ENCODE data around the gene CREB3L4. TPM values are rescaled to one million over a fixed set of nuclear protein-coding genes. Genes with fewer than 3 reads are reported as not detected.

CREB3L4 gene
- total RNA-seq, 1 donor from 2014 or later, result 4.1 TPM

GRCh38 chr1:153954826-153955225, 12.9 kb upstream of the CREB3L4 start:
- intact Hi-C loops (cut with DNase I), result no loop called here
- no peak for ATAC-seq (ENCODE audit: poor library complexity)
- DNase-seq, result no peak

DNA sequence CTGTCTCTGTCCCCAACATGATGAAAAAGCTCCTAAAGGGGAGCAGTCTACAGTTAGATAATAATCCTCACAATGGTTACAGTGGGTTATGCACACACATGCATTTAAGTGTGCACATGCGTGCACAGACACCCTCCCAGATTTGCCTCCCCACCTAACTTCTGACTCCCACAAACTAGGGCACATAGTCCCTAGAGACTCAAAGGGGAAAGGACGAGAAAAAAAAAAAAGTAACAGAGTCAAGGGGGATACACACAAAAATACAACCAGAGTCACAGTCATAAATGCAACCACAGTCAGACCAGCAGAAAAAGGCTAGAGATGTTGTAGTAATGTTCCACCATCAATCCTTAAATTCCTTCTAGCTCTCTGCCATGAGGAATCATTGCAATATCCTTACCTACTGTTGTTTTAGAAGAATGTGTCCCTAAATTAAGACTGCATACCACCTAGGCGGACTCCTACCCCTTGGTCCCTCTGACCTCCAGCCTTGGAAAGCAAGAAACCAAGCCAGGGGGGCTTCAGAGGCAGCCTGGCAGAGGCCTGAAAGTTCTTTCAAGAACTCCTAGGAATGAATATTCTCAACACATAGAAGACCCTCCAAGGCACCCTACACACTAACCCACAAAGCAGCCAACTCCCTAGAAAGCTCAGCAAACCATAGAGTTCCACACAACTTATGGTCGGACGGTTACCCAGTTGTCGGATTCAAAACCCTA, 10.5 kb upstream of the CREB3L4 start:
- ATAC-seq (ENCODE audit: poor library complexity), result no peak
- intact Hi-C loops (cut with DNase I), result no loop called here
- DNase-seq, result no peak

DNA sequence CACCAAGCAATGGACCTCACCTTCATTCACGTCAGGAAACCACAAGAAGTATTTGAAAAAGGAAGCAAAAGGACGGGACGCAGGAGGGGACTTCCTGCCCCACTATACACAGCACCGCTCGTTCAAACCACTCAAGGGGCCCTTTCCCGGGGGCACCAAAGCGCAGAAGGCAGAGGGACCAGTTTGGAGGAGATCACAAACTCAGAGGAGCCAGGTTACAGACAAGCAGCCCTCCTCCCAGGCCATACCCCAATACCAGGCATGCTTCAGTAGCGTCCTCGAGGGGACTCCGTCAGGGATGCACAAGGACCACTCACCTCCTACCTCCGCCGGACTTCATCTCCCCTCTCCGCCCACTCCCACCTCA, 10.0 kb upstream of the CREB3L4 start:
- DNase-seq (no peak), ATAC-seq (ENCODE audit: poor library complexity) (peak; percentile 0)
- intact Hi-C loops (cut with DNase I), result no loop called here

GRCh38 chr1:153958111-153958960, 9.4 kb upstream of the CREB3L4 start, which contains the start of gene CRTC2:
CRTC2 (minus strand) TSS chr1:153958612; CDS start chr1:153958497, 115 bp downstream.
- DNase-seq (peak; percentile 100), ATAC-seq (ENCODE audit: poor library complexity) (peak; percentile 90)
- intact Hi-C loops (cut with DNase I), result no loop called here

DNA sequence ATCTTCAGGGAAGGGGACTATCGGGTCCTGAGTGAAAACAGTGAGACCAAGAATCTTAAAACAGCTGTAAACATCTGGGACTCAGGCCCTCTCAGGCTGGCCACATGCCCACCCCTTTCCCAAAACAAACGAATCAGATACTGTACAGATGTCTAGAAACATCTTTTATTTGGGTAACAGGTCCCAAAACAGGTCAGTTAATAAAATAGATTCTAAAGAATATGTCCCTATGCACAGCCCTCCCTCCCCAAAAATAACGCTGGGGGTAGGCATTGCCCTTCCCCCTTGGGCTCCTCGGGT, 8.8 kb upstream of the CREB3L4 start:
- DNase-seq (no peak), ATAC-seq (ENCODE audit: poor library complexity) (no peak)
- intact Hi-C loops (cut with DNase I), result no loop called here

DNA sequence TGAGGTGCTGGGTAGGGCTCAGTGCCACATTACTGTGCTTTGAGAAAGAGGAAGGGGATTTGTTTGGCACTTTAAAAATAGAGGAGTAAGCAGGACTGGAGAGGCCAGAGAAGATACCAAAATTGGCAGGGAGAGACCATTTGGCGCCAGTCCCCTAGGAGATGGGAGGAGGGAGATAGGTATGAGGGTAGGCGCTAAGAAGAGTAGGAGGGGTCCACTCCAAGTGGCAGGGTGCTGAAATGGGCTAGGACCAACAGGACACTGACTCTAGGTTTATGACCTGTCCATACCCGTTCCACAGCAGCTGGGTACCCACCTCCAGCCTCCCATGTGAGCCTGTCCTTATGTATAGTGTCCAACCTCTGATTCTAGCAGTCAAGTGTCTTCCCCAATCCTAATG, 8.2 kb upstream of the CREB3L4 start:
- intact Hi-C loops (cut with DNase I), result no loop called here
- DNase-seq (no peak), ATAC-seq (ENCODE audit: poor library complexity) (no peak)

DNA sequence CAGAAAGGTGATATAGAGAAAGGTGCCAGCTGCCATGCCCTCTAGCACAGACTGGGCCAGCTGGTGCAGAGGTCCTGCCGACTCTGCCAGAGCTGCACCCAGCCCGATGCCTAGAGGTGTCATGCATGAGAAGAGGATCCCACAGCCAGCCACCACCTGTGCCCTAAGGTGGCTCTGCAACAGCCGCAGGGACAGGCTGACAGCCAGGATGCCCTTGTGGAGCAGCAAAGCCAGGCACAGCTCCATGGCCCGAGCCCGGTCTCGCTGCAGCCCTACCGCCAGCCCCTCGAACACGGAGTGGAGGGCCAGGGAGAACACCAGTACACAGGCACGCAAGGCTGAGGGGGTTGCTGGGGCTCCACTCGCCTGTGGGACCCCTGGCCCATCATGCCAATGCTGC, 7.5 kb upstream of the CREB3L4 start:
- DNase-seq (no peak), ATAC-seq (ENCODE audit: poor library complexity) (no peak)
- intact Hi-C loops (cut with DNase I), result no loop called here

GRCh38 chr1:153961421-153961820, 6.3 kb upstream of the CREB3L4 start:
- intact Hi-C loops (cut with DNase I), result no loop called here
- ATAC-seq (ENCODE audit: poor library complexity) (no peak), DNase-seq (no peak)

DNA sequence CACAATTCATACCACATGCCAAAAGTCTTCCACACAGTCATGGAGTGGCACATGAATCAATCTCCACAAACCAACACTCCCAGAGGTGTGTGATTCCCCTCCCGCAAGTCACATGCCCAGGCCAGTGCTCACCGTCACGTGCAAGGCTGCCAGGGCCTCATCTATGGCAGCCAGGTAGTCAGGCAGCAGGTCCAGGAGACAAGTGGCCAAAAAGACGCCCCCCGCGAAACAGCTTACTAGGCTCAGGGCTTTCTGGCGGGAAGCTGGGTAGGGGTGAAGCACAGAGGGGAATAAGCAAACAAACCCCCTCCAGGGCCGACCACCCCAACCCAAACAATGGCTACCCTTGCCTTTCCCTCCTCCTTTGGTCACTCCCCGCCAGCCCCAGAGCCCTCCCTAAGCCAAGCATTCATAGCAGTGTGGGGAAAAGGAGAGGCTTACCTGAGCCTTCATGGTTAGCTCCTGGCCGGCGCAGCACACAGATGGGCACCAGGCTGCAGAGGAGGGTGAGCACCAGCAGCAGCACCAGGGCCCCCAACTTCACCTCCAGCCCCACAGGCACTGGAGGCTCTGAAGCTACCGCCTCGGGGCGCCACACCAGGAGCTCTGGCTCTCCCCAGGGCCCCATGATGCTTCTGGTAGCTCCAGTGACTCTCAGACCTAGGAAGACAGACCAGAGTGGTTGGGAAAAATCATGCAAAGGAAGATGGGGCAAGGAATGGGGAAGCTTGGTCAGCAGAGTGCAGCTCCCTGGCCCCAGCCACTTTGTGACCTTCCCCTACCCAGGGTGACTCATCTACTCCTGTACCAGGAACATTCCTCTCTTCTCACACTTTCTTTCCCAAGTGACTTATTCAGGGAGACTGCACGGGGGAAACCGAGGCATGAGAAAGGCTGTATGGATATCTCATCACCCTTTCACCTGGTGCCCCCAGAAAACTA, 5.3 kb upstream of the CREB3L4 start:
- ATAC-seq (ENCODE audit: poor library complexity) (no peak), DNase-seq (no peak)
- intact Hi-C loops (cut with DNase I), result no loop called here

DNA sequence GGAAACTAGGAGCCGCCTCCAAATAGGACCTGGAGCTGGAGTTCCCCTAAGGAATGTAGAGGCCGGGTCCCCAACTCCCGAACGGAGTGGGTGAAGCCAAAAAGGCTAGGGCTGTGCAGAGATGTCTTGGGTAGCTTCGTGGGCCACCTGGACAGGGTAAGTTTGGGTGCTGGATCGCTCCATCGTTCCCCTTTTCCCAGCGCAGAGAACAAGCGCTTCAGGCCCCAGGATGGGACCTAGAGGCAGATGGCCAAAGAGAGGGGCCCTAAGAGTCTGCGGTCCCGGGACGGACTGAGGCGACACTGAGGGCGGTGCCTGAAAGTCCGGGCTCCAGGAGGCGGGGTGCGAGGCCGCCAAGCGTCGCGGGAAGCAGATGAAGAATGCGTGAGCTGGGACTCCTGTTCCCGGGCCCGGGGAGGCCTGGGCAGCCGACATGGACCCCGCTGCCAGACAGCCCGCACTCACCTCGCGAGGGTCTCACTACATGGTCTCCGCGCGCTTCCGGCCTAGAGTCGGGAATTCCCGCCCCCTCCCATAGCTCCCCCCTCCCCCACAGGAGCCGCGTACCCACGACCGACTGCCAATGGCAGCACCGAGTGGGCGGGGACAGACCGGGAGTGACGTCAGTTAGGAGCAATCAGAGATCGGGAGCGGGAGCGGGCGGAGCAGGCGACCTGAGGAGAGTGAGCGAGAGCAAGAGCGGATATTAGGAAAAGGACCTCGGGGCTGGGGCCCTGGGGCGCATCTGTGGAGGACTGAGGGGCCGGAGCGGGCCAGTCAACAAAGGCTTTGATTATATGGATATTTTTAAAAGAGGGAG, 4.5 kb upstream of the CREB3L4 start, which contains the start of gene SLC39A1:
TSS of gene SLC39A1 (minus strand) at position 508 of the 820 bp plus-strand sequence. CDS start 822 bp downstream, outside the sequence.
- ATAC-seq (ENCODE audit: poor library complexity) (peak; percentile 84), DNase-seq (peak; percentile 99)
- intact Hi-C loops (cut with DNase I), result no loop called here

- DNase-seq (peak; percentile 60), ATAC-seq (ENCODE audit: poor library complexity) (no peak)
- intact Hi-C loops (cut with DNase I), result no loop called here
These were observed 3.8 kb upstream of the CREB3L4 start for GRCh38 chr1:153963850-153964331.

GRCh38 chr1:153968000-153968363, 280 bp downstream of the CREB3L4 start:
- DNase-seq (no peak), ATAC-seq (ENCODE audit: poor library complexity) (no peak)
- intact Hi-C loops (cut with DNase I), result no loop called here

GRCh38 chr1:153968408-153968807, 706 bp downstream of the CREB3L4 start:
- no peak for DNase-seq
- ATAC-seq (ENCODE audit: poor library complexity), result no peak
- intact Hi-C loops (cut with DNase I), result no loop called here

- intact Hi-C loops (cut with DNase I), result no loop called here
- DNase-seq, result no peak
These were observed 1.3 kb downstream of the CREB3L4 start for GRCh38 chr1:153968972-153969371.

DNA sequence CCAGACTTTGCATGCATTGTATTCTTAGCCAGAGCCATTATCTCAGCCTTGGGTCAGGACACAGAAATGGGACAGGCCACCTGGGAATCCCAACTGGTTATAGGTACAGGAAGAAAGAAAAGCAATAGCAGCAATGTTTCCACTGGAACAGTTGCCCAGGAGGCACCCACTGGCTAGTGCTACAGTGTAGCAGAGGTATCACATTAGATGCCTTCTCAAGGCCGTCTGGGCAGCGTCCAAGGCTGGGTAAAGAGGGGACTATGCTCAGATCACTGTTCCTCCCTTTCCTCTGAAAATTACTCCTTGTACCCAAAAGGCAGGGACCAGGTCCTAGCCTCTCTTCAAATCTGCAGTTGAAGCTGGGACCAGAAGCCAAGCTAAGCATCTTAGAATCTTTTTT, 2.6 kb downstream of the CREB3L4 start:
- no peak for ATAC-seq (ENCODE audit: poor library complexity)
- DNase-seq, result no peak
- intact Hi-C loops (cut with DNase I), result no loop called here

More at GRCh38 chr1:153968972-153969371, 1.3 kb downstream of the CREB3L4 start:
- no peak for ATAC-seq (ENCODE audit: poor library complexity)

- no peak for DNase-seq
- no peak for ATAC-seq (ENCODE audit: poor library complexity)
- intact Hi-C loops (cut with DNase I), result no loop called here
These were observed 5.4 kb downstream of the CREB3L4 start for GRCh38 chr1:153973071-153973470.

DNA sequence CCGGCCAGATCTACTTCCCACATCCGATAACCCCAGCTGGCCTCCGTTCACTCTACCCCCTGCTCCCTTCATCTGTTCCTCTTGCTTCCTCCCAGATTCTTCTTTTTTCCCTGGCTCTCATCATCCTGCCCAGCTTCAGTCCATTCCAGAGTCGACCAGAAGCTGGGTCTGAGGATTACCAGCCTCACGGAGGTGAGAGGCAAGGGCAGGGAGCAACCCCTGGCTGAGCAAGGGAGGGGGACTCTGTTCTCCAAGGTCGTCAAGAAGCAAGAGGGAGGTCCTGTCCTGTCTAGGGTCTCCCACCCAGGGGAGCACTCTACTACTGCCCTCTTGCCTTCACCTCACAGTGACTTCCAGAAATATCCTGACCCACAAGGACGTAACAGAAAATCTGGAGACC, 5.8 kb downstream of the CREB3L4 start:
- ATAC-seq (ENCODE audit: poor library complexity) (no peak), DNase-seq (no peak)
- intact Hi-C loops (cut with DNase I), result no loop called here

GRCh38 chr1:153976819-153977249, 9.1 kb downstream of the CREB3L4 start:
- no peak for DNase-seq
- ATAC-seq (ENCODE audit: poor library complexity), result no peak
- intact Hi-C loops (cut with DNase I), result no loop called here

Measured in Right ventricle myocardium superior (tissue), 1 donor.